GM19438 (cell line): Measurements from ENCODE around the gene ZER1.
A peak's percentile ranks its signal among the peaks of the same experiment; 100 is the strongest.

Source experiments
- ATAC-seq: cut with Tn5 transposase; IDR thresholded peaks from one replicate; pipeline ENCODE4 v1.9.1; 2021; ENCODE audit warnings: low read depth; ENCODE audit not compliant: unreplicated experiment

ZER1 gene

GRCh38 chr9:128718475-128718874 is 53.3 kb downstream of the ZER1 start:
- no peak for ATAC-seq

DNA sequence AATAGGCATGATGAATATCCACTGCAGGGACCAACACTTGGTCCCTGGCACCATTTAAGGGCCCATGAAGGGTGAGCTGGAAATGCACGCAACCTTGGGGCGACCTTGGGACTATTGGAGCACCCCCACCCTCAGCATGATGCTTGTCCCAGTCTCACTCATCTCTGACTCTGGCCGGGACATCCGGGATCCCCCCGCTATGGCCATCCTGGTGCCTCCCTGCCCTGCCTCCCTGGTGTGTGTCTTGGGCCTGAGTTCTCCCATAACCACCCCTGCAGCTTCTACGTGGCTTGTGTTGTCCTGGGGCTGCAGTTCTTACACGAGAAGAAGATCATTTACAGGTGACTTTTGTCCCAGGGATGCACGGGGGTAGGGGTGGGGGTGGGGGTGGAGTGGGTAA is 53.7 kb downstream of the ZER1 start:
- ATAC-seq = no peak

GRCh38 chr9:128716581-128717254 is 55.0 kb downstream of the ZER1 start:
- no peak for ATAC-seq

DNA sequence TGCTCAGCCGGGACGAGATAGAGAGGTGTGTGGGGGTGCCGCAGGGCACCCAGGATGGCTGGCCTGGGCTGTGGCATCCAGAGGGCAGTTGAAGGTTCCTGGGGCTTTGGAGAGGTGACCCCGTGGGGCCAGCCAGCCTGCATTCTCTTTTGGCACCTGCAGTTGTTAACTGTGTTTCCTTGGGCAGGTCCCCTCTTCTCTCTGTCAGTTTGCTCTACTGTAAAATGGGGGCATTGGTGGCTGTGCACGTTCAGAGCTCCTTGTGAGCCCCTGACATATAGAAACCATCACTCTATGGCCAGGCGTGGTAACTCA is 56.3 kb downstream of the ZER1 start:
- ATAC-seq = no peak

GRCh38 chr9:128714586-128715435 is 56.9 kb downstream of the ZER1 start:
- ATAC-seq = no peak

DNA sequence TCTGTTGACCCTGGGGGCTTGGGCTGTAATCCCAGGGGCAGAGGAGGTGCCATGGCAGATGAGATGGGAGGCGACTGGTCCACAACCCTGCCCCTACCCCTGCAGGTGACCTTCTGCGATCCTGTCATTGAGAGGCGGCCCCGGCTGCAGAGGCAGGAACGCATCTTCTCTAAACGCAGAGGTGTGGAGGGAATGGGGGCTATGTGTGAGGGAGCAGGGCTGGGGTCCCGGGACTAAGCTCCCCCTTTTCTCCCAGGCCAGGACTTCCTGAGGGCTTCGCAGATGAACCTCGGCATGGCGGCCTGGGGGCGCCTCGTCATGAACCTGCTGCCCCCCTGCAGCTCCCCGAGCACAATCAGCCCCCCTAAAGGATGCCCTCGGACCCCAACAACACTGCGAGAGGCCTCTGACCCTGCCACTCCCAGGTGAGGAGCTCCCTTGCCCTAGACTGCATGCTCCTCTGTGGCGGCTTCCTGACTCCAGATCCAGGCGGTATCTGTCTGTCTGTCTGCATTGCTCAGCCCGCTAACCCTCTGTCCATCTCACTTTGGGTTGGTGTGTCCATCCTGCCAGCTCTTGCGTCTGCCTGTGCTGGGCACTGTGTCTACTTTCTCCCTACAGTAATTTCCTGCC is 57.7 kb downstream of the ZER1 start:
- ATAC-seq = no peak

DNA sequence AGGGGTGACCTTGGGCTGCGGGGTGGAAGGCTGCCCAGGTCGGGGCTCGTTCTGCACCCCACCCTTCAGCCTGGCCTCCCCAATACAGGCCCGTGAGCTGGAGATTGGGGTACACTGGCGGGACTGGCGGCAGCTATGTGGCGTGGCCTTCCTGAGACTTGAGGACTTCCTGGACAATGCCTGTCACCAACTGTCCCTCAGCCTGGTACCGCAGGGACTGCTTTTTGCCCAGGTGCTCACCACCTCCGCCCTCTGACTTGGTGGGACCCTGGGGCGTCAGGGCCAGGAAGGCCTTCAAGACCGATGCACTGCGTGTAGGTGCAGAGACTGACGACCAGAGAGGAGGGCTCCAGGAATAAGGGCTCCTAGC is 58.3 kb downstream of the ZER1 start:
- no peak for ATAC-seq

- no peak for ATAC-seq
Measured at GRCh38 chr9:128712451-128713410, 59.0 kb downstream of the ZER1 start.

DNA sequence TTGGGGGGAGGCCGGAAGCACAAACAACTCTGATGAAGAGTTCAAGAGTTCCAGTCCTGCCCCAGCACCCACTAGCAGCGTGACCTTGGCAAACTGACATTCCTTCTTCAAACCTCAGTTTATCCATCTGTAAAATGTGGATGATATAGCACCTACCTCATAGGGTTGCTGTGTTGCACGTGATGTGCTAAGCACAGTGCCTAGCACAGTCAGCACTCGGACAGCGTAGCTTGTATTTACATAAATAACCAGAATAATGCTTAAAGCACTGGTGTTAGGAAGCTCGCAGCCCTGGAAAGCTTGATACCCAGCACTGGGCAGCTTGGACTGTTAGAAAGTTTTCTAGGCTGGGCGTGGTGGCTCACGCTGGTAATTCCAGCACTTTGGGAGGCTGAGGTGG is 64.3 kb downstream of the ZER1 start:
- no peak for ATAC-seq

- ATAC-seq = no peak
Measured at GRCh38 chr9:128706671-128707381, 64.9 kb downstream of the ZER1 start.

GRCh38 chr9:128706045-128706444 is 65.7 kb downstream of the ZER1 start:
- no peak for ATAC-seq

DNA sequence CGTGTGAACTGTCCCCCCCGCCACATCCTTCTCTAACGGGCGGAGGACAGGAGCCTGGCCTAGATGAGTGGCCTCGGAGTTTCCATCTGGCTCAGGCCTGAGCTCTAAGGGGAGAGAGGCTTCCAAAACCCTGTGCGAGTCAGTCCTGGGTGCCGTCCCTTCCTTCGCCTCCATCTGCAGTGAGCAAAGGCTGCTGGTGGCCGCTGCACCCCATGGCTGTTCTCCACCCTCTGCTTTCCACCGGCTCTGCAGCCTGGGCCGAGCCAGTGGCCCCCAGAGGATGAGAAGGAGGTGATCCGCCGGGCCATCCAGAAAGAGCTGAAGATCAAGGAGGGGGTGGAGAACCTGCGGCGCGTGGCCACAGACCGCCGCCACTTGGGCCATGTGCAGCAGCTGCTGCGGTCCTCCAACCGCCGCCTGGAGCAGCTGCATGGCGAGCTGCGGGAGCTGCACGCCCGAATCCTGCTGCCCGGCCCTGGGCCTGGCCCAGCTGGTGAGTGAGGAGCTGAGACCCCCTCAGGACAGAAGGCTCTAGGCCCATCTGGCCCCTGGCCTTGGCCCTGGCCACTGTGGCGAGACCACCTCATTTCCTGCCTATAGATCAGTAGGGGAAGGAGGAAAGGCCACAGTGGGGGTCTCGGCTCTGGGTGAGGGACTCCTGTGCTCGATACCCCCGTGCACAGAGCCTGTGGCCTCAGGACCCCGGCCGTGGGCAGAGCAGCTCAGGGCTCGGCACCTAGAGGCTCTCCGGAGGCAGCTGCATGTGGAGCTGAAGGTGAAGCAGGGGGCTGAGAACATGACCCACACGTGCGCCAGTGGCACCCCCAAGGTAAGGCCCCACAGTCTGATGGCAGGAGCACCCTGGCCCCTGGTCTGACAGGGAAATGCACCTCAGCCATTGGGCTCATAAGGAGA is 66.4 kb downstream of the ZER1 start:
- no peak for ATAC-seq

DNA sequence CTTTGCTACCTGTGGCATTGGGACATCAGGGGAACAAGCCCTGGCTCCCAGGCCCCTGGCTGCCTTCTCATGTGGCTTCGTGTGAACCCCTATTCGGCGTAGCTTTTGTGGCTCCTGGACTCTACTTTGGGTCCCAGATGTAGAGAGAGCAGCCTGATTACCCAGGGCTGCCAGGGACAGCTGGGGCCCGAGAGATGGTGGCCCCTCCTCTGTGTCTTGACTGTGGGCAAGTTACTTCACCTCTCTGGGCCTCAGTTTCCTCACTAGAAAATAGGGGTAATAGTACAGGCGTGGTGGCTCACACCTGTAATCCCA is 67.4 kb downstream of the ZER1 start:
- no peak for ATAC-seq

- ATAC-seq = no peak
Measured at GRCh38 chr9:128703616-128704355, 67.9 kb downstream of the ZER1 start.

DNA sequence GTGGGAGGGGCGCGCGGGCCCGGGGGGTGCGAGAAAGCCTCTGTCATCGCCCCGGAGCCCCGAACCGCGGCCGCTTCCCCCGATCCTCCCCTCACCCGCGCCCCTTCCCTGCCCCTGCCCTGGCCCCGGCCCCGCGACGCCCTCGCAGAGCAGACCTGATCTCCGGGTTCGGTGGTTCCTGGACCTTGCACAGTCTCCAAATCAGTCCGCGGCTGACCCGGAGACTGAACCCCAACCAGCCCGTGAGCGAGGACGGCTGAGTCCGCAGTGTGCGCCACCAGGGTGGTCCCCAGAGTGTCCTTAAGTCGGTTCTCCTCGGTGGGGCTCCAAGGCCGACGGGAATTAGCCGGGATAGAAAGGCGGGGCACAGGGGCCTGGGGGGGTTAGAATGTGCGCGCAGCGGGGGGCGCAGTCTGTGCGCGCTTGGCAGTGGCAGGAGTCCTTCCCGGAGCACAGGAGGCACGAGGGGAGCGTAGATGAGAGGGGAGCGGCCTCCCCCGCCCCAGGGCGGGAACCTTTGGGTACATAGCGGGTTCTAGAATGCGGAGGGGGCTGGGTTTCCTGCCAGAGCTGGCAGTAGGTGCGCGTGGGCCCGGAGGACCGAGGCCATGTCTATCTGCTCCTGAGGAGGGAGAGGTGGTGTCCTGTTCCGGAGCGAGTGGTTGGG is 68.6 kb downstream of the ZER1 start:
- ATAC-seq = peak; percentile 18

- ATAC-seq = peak; percentile 69
Measured at GRCh38 chr9:128702445-128702948, 69.2 kb downstream of the ZER1 start, which contains the start of gene PKN3. PKN3 (plus strand) TSS chr9:128702503; CDS start chr9:128702916, 413 bp downstream.

- no peak for ATAC-seq
Measured at GRCh38 chr9:128701227-128701854, 70.4 kb downstream of the ZER1 start.
